Mucosa of stomach (tissue), 1 donor: ENCODE results near the gene PAK4.
"Not testable (repeated sequence)": the region's sequence is repeated elsewhere in the genome, so short reads cannot be mapped to it uniquely, and the experiment has no call there.

Experiments used
- H3K27me3 ChIP-seq: one replicate; pipeline ENCODE4 v1.7.0; 2013; ENCODE audit warnings: mild to moderate bottlenecking, low read length; ENCODE audit not compliant: control insufficient read depth, insufficient read depth
- H3K36me3 ChIP-seq: one replicate; pipeline ENCODE4 v1.7.0; 2013; ENCODE audit warnings: low read length; ENCODE audit not compliant: control insufficient read depth, insufficient read depth
- H3K4me1 ChIP-seq: one replicate; pipeline ENCODE4 v1.7.0; 2013; ENCODE audit warnings: mild to moderate bottlenecking, low read length; ENCODE audit not compliant: control insufficient read depth, insufficient read depth
- H3K4me3 ChIP-seq: one replicate; pipeline ENCODE4 v1.7.0; 2013; ENCODE audit warnings: low read length
- H3K9ac ChIP-seq: one replicate; pipeline ENCODE4 v1.7.0; 2013; ENCODE audit warnings: mild to moderate bottlenecking, low read length, moderate library complexity
- H3K9me3 ChIP-seq: one replicate; pipeline ENCODE4 v1.7.0; 2013; ENCODE audit warnings: mild to moderate bottlenecking, low read length, moderate library complexity; ENCODE audit not compliant: control insufficient read depth
- donor health status: Pancreatic carcinoma.

PAK4 gene

GRCh38 chr19:39087907-39088686, 37.5 kb upstream of the PAK4 start:
- Histone ChIP-seq H3K4me1 (peaks cover 5% of the 10 kb centered on the region), H3K9me3 (no peaks in the 10 kb centered on the region), H3K27me3 (peaks cover 23% of the 10 kb centered on the region), H3K9ac (no peak overlapping the region), H3K4me3 (no peak overlapping the region), H3K36me3 (no peaks in the 10 kb centered on the region)

GRCh38 chr19:39090016-39090415, 35.6 kb upstream of the PAK4 start:
- not testable (repeated sequence) for H3K27me3 ChIP-seq, H3K4me3 ChIP-seq, H3K9me3 ChIP-seq, H3K36me3 ChIP-seq, H3K4me1 ChIP-seq, H3K9ac ChIP-seq

- Histone ChIP-seq H3K9me3 (no peaks in the 10 kb centered on the region), H3K27me3 (no peaks in the 10 kb centered on the region)
These were observed 34.7 kb upstream of the PAK4 start for GRCh38 chr19:39090881-39091280.

GRCh38 chr19:39095799-39096540, 29.6 kb upstream of the PAK4 start:
- not testable (repeated sequence) for H3K36me3 ChIP-seq, H3K4me3 ChIP-seq, H3K9me3 ChIP-seq, H3K9ac ChIP-seq, H3K4me1 ChIP-seq
- peaks cover 22% of the 10 kb centered on the region for H3K27me3 ChIP-seq

More at GRCh38 chr19:39090881-39091280, 34.7 kb upstream of the PAK4 start:
- Histone ChIP-seq H3K4me3 (no peak overlapping the region), H3K9ac (no peak overlapping the region), H3K4me1 (no peaks in the 10 kb centered on the region), H3K36me3 (no peaks in the 10 kb centered on the region)

- Histone ChIP-seq H3K36me3 (no peaks in the 10 kb centered on the region), H3K9me3 (no peaks in the 10 kb centered on the region), H3K27me3 (peaks cover 22% of the 10 kb centered on the region)
These were observed 28.3 kb upstream of the PAK4 start for GRCh38 chr19:39097299-39097698.

GRCh38 chr19:39097721-39098120, 27.9 kb upstream of the PAK4 start:
- peaks cover 22% of the 10 kb centered on the region for H3K27me3 ChIP-seq
- no peaks in the 10 kb centered on the region for H3K36me3 ChIP-seq
- no peak overlapping the region for H3K9ac ChIP-seq
- H3K4me1 ChIP-seq: no peaks in the 10 kb centered on the region
- H3K9me3 ChIP-seq: no peaks in the 10 kb centered on the region
- H3K4me3 ChIP-seq: no peak overlapping the region

More at GRCh38 chr19:39097299-39097698, 28.3 kb upstream of the PAK4 start:
- Histone ChIP-seq H3K9ac (no peak overlapping the region), H3K4me3 (no peak overlapping the region), H3K4me1 (no peaks in the 10 kb centered on the region)

- peaks cover 22% of the 10 kb centered on the region for H3K27me3 ChIP-seq
- H3K9ac ChIP-seq: no peak overlapping the region
These were observed 27.0 kb upstream of the PAK4 start for GRCh38 chr19:39098365-39099269.

GRCh38 chr19:39099341-39099740, 26.2 kb upstream of the PAK4 start:
- H3K27me3 ChIP-seq: peaks cover 22% of the 10 kb centered on the region
- H3K9ac ChIP-seq: no peak overlapping the region
- H3K4me1 ChIP-seq: no peaks in the 10 kb centered on the region
- no peaks in the 10 kb centered on the region for H3K36me3 ChIP-seq
- H3K9me3 ChIP-seq: no peaks in the 10 kb centered on the region
- no peak overlapping the region for H3K4me3 ChIP-seq

More at GRCh38 chr19:39098365-39099269, 27.0 kb upstream of the PAK4 start:
- Histone ChIP-seq H3K36me3 (no peaks in the 10 kb centered on the region), H3K9me3 (no peaks in the 10 kb centered on the region), H3K4me1 (no peaks in the 10 kb centered on the region), H3K4me3 (no peak overlapping the region)

- H3K4me1 ChIP-seq: no peaks in the 10 kb centered on the region
- H3K4me3 ChIP-seq: no peak overlapping the region
- peaks cover 22% of the 10 kb centered on the region for H3K27me3 ChIP-seq
- no peak overlapping the region for H3K9ac ChIP-seq
- no peaks in the 10 kb centered on the region for H3K9me3 ChIP-seq
- H3K36me3 ChIP-seq: no peaks in the 10 kb centered on the region
These were observed 25.0 kb upstream of the PAK4 start for GRCh38 chr19:39100500-39101166.

GRCh38 chr19:39103151-39103550, 22.4 kb upstream of the PAK4 start:
- Histone ChIP-seq H3K9ac (no peak overlapping the region), H3K4me1 (no peaks in the 10 kb centered on the region), H3K27me3 (peaks cover 12% of the 10 kb centered on the region), H3K4me3 (no peak overlapping the region), H3K36me3 (no peaks in the 10 kb centered on the region), H3K9me3 (no peaks in the 10 kb centered on the region)

GRCh38 chr19:39104186-39104596, 21.4 kb upstream of the PAK4 start:
- H3K9me3 ChIP-seq: no peaks in the 10 kb centered on the region
- H3K4me3 ChIP-seq: no peak overlapping the region
- H3K4me1 ChIP-seq: no peaks in the 10 kb centered on the region
- H3K9ac ChIP-seq: no peak overlapping the region
- peaks cover 2% of the 10 kb centered on the region for H3K27me3 ChIP-seq
- H3K36me3 ChIP-seq: no peaks in the 10 kb centered on the region
